ENCODE results near the gene KCNN3. TPM values are rescaled to one million over a fixed set of nuclear protein-coding genes. Genes with fewer than 3 reads are reported as not detected.

The KCNN3 gene
- total and polyA plus RNA-seq, 2 of the 13 experiments (the other 11 are each of a cell fraction or from before 2014, with no cell fraction given) = not detected

GRCh38 chr1:154786804-154787570, 83.1 kb downstream of the KCNN3 start (continued):
- no peak for TF ChIP-seq ZBTB39 (CRISPR knock-in tag; IDR thresholded peaks at IDR 0.05)

GRCh38 chr1:154784924-154785531, 85.1 kb downstream of the KCNN3 start:
- Histone ChIP-seq H3K9ac (ENCODE audit: insufficient read depth, low read depth, low read length) (no peak overlapping the region), H4K20me1 (ENCODE audit: insufficient read depth, low read length) (no peaks in the 10 kb centered on the region), H3K9me3 (ENCODE audit: low read length) (no peaks in the 10 kb centered on the region), H3K27me3 (ENCODE audit: control insufficient read depth in 1 of 2, insufficient read depth in 2 of 2, low read length in 2 of 2) (peaks cover 4 to 27% of the 10 kb centered on the region in 2 experiments; a peak in 4 of 5 replicates), H3K36me3 (replicated peaks in 1 of 2; ENCODE audit: control insufficient read depth in 1 of 2, insufficient read depth in 2 of 2, low read length in 2 of 2) (no peaks in the 10 kb centered on the region), H3K27ac (ENCODE audit: extremely low read length, insufficient read depth, low read length) (no peak overlapping the region), H3K79me2 (ENCODE audit: insufficient read depth, low read length) (no peaks in the 10 kb centered on the region), H3K4me1 (ENCODE audit: insufficient read depth, low read length) (peaks cover 16% of the 10 kb centered on the region), H2AFZ (ENCODE audit: low read length) (no peak overlapping the region), H3K4me3 (replicated peaks in 1 of 3; ENCODE audit: insufficient read depth in 1 of 3, low read depth in 2 of 3, low read length in 3 of 3) (no peak overlapping the region), H3K4me2 (ENCODE audit: low read depth, low read length) (0 out of 2 replicates have a peak overlapping the region, but pooled peaks have one; percentile 18)
- intact Hi-C loops (cut with micrococcal nuclease; ENCODE audit: unreplicated experiment) = no loop called here
- 5% methylated on average over 2 of the region's 2 CpGs for WGBS (ENCODE audit: low lambda C conversion rate)
- POLR2A ChIA-PET = no interaction called here
- no TSS peak for BruUV-seq (replicated peaks)
- ATAC-seq (peak; percentile 89), FAIRE-seq (no peak), DNase-seq (ENCODE audit: low spot score) (peak; percentile 25)
- CTCF ChIA-PET (ENCODE audit: low intra/inter-chr PET ratio, low total read pairs) = no interaction called here
- in situ Hi-C loops (cut with HindIII; ENCODE audit: extremely low pct_ligation_motif_present, low pct_unique_long_range_greater_than_20kb) = no loop called here
- no peak for TF ChIP-seq HNRNPLL (IDR thresholded peaks at IDR 0.05; ENCODE audit: low read depth, low read length, poor library complexity, severe bottlenecking)
- TF ChIP-seq MEF2D (CRISPR knock-in tag; IDR thresholded peaks at IDR 0.05) = peak; percentile 50; the same call in 1 of the 2 replicates

Measured in HepG2 (cell line).